GM18502 (cell line): ENCODE results near the gene MYOM3.

Experiments used
- ATAC-seq: cut with Tn5 transposase; IDR thresholded peaks from one replicate; pipeline ENCODE4 v1.9.1; 2021; ENCODE audit warnings: mild to moderate bottlenecking; ENCODE audit not compliant: unreplicated experiment, poor library complexity

The MYOM3 gene

GRCh38 chr1:24139222-24139489, 27.2 kb upstream of the MYOM3 start:
- ATAC-seq = no peak

GRCh38 chr1:24138476-24139221, 26.7 kb upstream of the MYOM3 start:
- no peak for ATAC-seq

GRCh38 chr1:24136956-24137539, 25.1 kb upstream of the MYOM3 start:
- no peak for ATAC-seq

- ATAC-seq = no peak
Measured at GRCh38 chr1:24134376-24134775, 22.4 kb upstream of the MYOM3 start.

GRCh38 chr1:24133819-24134218, 21.9 kb upstream of the MYOM3 start:
- ATAC-seq = no peak

- ATAC-seq = no peak
Measured at GRCh38 chr1:24130385-24130784, 18.4 kb upstream of the MYOM3 start.

GRCh38 chr1:24127801-24128363, 15.9 kb upstream of the MYOM3 start:
- no peak for ATAC-seq

GRCh38 chr1:24127134-24127800, 15.3 kb upstream of the MYOM3 start:
- ATAC-seq = no peak

GRCh38 chr1:24126672-24127023, 14.7 kb upstream of the MYOM3 start:
- ATAC-seq = no peak

GRCh38 chr1:24126018-24126671, 14.2 kb upstream of the MYOM3 start:
- no peak for ATAC-seq

- no peak for ATAC-seq
Measured at GRCh38 chr1:24125456-24125855, 13.5 kb upstream of the MYOM3 start.

GRCh38 chr1:24124980-24125379, 13.0 kb upstream of the MYOM3 start:
- ATAC-seq = no peak

GRCh38 chr1:24123611-24124010, 11.7 kb upstream of the MYOM3 start:
- ATAC-seq = no peak

- ATAC-seq = no peak
Measured at GRCh38 chr1:24122776-24123175, 10.8 kb upstream of the MYOM3 start.

- ATAC-seq = no peak
Measured at GRCh38 chr1:24121406-24121805, 9.5 kb upstream of the MYOM3 start.

- ATAC-seq = no peak
Measured at GRCh38 chr1:24120965-24121364, 9.0 kb upstream of the MYOM3 start.

GRCh38 chr1:24119859-24120756, 8.2 kb upstream of the MYOM3 start:
- ATAC-seq = no peak

GRCh38 chr1:24119489-24119858, 7.5 kb upstream of the MYOM3 start:
- no peak for ATAC-seq

- ATAC-seq = no peak
Measured at GRCh38 chr1:24118410-24119242, 6.7 kb upstream of the MYOM3 start.
